ENCODE measurements around the gene DYNC1I1. TPM values are rescaled to one million over a fixed set of nuclear protein-coding genes. Genes with fewer than 3 reads are reported as not detected.

DYNC1I1 gene
- total and polyA plus RNA-seq, 2 of the 13 experiments (the other 11 are each of a cell fraction or from before 2014, with no cell fraction given) = not detected

- FAIRE-seq (no peak), ATAC-seq (no peak), DNase-seq (ENCODE audit: low spot score) (no peak)
- WGBS (ENCODE audit: low lambda C conversion rate) = 20% methylated on average over 1 of the region's 1 CpG
- no TSS peak for BruUV-seq (replicated peaks)
- in situ Hi-C loops (cut with HindIII; ENCODE audit: extremely low pct_ligation_motif_present, low pct_unique_long_range_greater_than_20kb) = no loop called here
- Histone ChIP-seq H2AFZ (ENCODE audit: low read length) (no peak overlapping the region), H3K4me1 (ENCODE audit: insufficient read depth, low read length) (no peaks in the 10 kb centered on the region), H3K9ac (ENCODE audit: insufficient read depth, low read depth, low read length) (no peak overlapping the region), H3K79me2 (ENCODE audit: insufficient read depth, low read length) (no peaks in the 10 kb centered on the region), H3K36me3 (replicated peaks in 1 of 2; ENCODE audit: control insufficient read depth in 1 of 2, insufficient read depth in 2 of 2, low read length in 2 of 2) (no peaks in the 10 kb centered on the region), H3K4me3 (replicated peaks in 1 of 3; ENCODE audit: insufficient read depth in 1 of 3, low read depth in 2 of 3, low read length in 3 of 3) (no peak overlapping the region), H3K4me2 (ENCODE audit: low read depth, low read length) (no peak overlapping the region), H3K27ac (ENCODE audit: extremely low read length, insufficient read depth, low read length) (no peak overlapping the region), H3K9me3 (ENCODE audit: low read length) (no peaks in the 10 kb centered on the region), H3K27me3 (ENCODE audit: control insufficient read depth in 1 of 2, insufficient read depth in 2 of 2, low read length in 2 of 2) (0 out of 5 replicates have a peak, but pooled peaks cover 0 to 6% of the 10 kb centered on the region in 2 experiments), H4K20me1 (ENCODE audit: insufficient read depth, low read length) (no peaks in the 10 kb centered on the region)
- no peak for TF ChIP-seq HDAC2 (CRISPR knock-in tag; IDR thresholded peaks at IDR 0.05)
- no peak for TF ChIP-seq SIX1 (CRISPR knock-in tag; IDR thresholded peaks at IDR 0.05; ENCODE audit: borderline replicate concordance)
- TF ChIP-seq RBM22 (optimal IDR thresholded peaks at IDR 0.05; ENCODE audit: low read length) = no peak
- ChIA-PET POLR2A (no interaction called here), CTCF (ENCODE audit: low intra/inter-chr PET ratio, low total read pairs) (no interaction called here)
- intact Hi-C loops (cut with micrococcal nuclease; ENCODE audit: unreplicated experiment) = no loop called here
These were observed 268.8 kb downstream of the DYNC1I1 start for GRCh38 chr7:96041171-96041570.

- intact Hi-C loops (cut with micrococcal nuclease; ENCODE audit: unreplicated experiment) (no loop called here), in situ Hi-C loops (cut with HindIII; ENCODE audit: extremely low pct_ligation_motif_present, low pct_unique_long_range_greater_than_20kb) (no loop called here)
- Histone ChIP-seq H3K4me3 (replicated peaks in 1 of 3; ENCODE audit: insufficient read depth in 1 of 3, low read depth in 2 of 3, low read length in 3 of 3) (no peak overlapping the region), H3K9ac (ENCODE audit: insufficient read depth, low read depth, low read length) (no peak overlapping the region), H2AFZ (ENCODE audit: low read length) (no peak overlapping the region), H3K4me1 (ENCODE audit: insufficient read depth, low read length) (no peaks in the 10 kb centered on the region), H3K79me2 (ENCODE audit: insufficient read depth, low read length) (no peaks in the 10 kb centered on the region), H4K20me1 (ENCODE audit: insufficient read depth, low read length) (no peaks in the 10 kb centered on the region), H3K36me3 (replicated peaks in 1 of 2; ENCODE audit: control insufficient read depth in 1 of 2, insufficient read depth in 2 of 2, low read length in 2 of 2) (no peaks in the 10 kb centered on the region), H3K27me3 (ENCODE audit: control insufficient read depth in 1 of 2, insufficient read depth in 2 of 2, low read length in 2 of 2) (peaks cover 0 to 6% of the 10 kb centered on the region in 2 experiments; a peak in 1 of 5 replicates), H3K4me2 (ENCODE audit: low read depth, low read length) (no peak overlapping the region), H3K27ac (ENCODE audit: extremely low read length, insufficient read depth, low read length) (no peak overlapping the region), H3K9me3 (ENCODE audit: low read length) (no peaks in the 10 kb centered on the region)
- WGBS (ENCODE audit: low lambda C conversion rate) = 18% methylated on average over 3 of the region's 3 CpGs
- ATAC-seq (no peak), FAIRE-seq (no peak), DNase-seq (ENCODE audit: low spot score) (no peak)
- no TSS peak for BruUV-seq (replicated peaks)
- CTCF ChIA-PET (ENCODE audit: low intra/inter-chr PET ratio, low total read pairs) = no interaction called here
- POLR2A ChIA-PET = no interaction called here
- TF ChIP-seq RAD51 (IDR thresholded peaks at IDR 0.05; ENCODE audit: borderline replicate concordance) (no peak), KDM4B (CRISPR knock-in tag; IDR thresholded peaks at IDR 0.05) (no peak), TMF1 (CRISPR knock-in tag; IDR thresholded peaks at IDR 0.05; ENCODE audit: low read depth) (no peak), RELA (CRISPR knock-in tag; IDR thresholded peaks at IDR 0.05) (no peak), ZBTB3 (CRISPR knock-in tag; IDR thresholded peaks at IDR 0.05; ENCODE audit: borderline replicate concordance, low read depth) (no peak), TFDP1 (CRISPR knock-in tag; IDR thresholded peaks at IDR 0.05; ENCODE audit: borderline replicate concordance) (no peak), UBTF (CRISPR knock-in tag; IDR thresholded peaks at IDR 0.05) (no peak), NFIC (IDR thresholded peaks at IDR 0.05; ENCODE audit: low read length) (no peak), ZNF30 (CRISPR knock-in tag; IDR thresholded peaks at IDR 0.05) (no peak), PRDM4 (CRISPR knock-in tag; IDR thresholded peaks at IDR 0.05; ENCODE audit: borderline replicate concordance) (no peak), GTF3A (CRISPR knock-in tag; conservative IDR thresholded peaks at IDR 0.05) (no peak)
These were observed 272.8 kb downstream of the DYNC1I1 start for GRCh38 chr7:96045181-96045580.

All from HepG2 (cell line).